NCI-H774 (cell line): ENCODE results near the gene INAFM2.

ENCODE experiments used
- DNase-seq: peaks from one replicate; lab custom pipeline; 2025; lab: John Stamatoyannopoulos, UW

Gene INAFM2

GRCh38 chr15:40329804-40330203, 6.3 kb downstream of the INAFM2 start:
- no peak for DNase-seq

GRCh38 chr15:40330368-40330836, 6.9 kb downstream of the INAFM2 start:
- peak; percentile 21 for DNase-seq

GRCh38 chr15:40331026-40331425, 7.5 kb downstream of the INAFM2 start:
- no peak for DNase-seq

- DNase-seq: no peak
Observed at GRCh38 chr15:40331637-40332036, 8.1 kb downstream of the INAFM2 start.

GRCh38 chr15:40332113-40332781, 8.8 kb downstream of the INAFM2 start:
- no peak for DNase-seq

- no peak for DNase-seq
Observed at GRCh38 chr15:40333922-40334492, 10.5 kb downstream of the INAFM2 start.

- no peak for DNase-seq
Observed at GRCh38 chr15:40334541-40334940, 11.0 kb downstream of the INAFM2 start.

- no peak for DNase-seq
Observed at GRCh38 chr15:40334941-40335795, 11.7 kb downstream of the INAFM2 start.

GRCh38 chr15:40335938-40336743, 12.6 kb downstream of the INAFM2 start:
- DNase-seq: no peak

GRCh38 chr15:40336744-40337122, 13.2 kb downstream of the INAFM2 start:
- no peak for DNase-seq

GRCh38 chr15:40337597-40337996, 14.1 kb downstream of the INAFM2 start:
- DNase-seq: no peak

GRCh38 chr15:40338041-40338657, 14.7 kb downstream of the INAFM2 start:
- peak; percentile 23 for DNase-seq

GRCh38 chr15:40338921-40339620, 15.6 kb downstream of the INAFM2 start:
- no peak for DNase-seq

- DNase-seq: no peak
Observed at GRCh38 chr15:40339621-40339945, 16.1 kb downstream of the INAFM2 start.

- DNase-seq: no peak
Observed at GRCh38 chr15:40340038-40340739, 16.7 kb downstream of the INAFM2 start.

GRCh38 chr15:40340740-40341400, 17.4 kb downstream of the INAFM2 start, which contains the start of gene CCDC9B:
Gene CCDC9B (minus strand): TSS chr15:40340939. CDS start chr15:40340819, 120 bp downstream.
- peak; percentile 74 for DNase-seq

GRCh38 chr15:40342416-40343320, 19.2 kb downstream of the INAFM2 start:
- no peak for DNase-seq

GRCh38 chr15:40343512-40343911, 20.0 kb downstream of the INAFM2 start:
- DNase-seq: no peak

- DNase-seq: no peak
Observed at GRCh38 chr15:40344217-40344616, 20.7 kb downstream of the INAFM2 start.
